Measurements from ENCODE around the gene NEGR1.

Gene NEGR1

GRCh38 chr1:72023063-72023930, 259.0 kb downstream of the NEGR1 start:
- DNase-seq: peak; percentile 7

DNA sequence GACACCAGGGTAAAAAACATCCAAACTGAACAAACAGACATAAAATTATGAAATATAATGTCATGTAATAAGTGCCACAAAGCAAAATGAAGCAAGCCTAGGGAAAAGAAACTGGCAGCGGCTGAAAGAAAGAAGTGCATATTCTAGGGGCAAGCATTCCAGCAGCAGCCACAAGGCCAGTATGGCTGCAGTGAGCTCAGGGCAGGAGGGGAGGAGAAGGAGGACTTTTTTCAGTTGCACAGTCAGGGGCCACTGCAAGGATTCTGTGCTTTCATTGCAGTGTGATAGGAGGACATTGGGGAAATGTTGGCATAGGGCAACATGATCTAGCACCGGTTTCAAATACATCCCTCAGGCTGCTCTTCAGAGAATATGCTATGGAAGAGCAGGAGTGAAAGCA, 263.8 kb downstream of the NEGR1 start:
- no peak for DNase-seq

GRCh38 chr1:72015006-72015405, 267.3 kb downstream of the NEGR1 start:
- DNase-seq: no peak

DNA sequence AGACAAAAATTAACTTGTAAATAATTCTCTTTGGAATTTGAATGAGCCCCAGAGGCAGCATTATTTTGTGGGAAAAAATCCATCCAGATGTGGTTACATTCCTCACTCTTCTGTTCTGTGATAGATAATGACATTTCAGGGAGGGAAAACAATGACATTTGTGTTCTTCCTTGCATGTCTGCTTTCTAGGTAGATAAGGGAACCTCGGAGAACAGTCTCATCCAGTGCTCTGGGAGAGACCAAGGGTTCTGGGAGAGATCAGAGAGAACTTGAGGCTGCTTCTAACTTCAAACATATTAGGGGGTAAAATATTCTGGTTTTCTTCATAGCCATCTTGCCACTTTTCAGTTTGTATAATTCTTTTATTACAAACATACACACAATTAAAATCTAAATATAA, 269.2 kb downstream of the NEGR1 start:
- DNase-seq: no peak

GRCh38 chr1:72011721-72012120, 270.6 kb downstream of the NEGR1 start:
- no peak for DNase-seq

- DNase-seq: peak; percentile 48
These were observed 272.3 kb downstream of the NEGR1 start for GRCh38 chr1:72010094-72010431.

- peak; percentile 28 for DNase-seq
These were observed 272.9 kb downstream of the NEGR1 start for GRCh38 chr1:72009173-72010093.

DNA sequence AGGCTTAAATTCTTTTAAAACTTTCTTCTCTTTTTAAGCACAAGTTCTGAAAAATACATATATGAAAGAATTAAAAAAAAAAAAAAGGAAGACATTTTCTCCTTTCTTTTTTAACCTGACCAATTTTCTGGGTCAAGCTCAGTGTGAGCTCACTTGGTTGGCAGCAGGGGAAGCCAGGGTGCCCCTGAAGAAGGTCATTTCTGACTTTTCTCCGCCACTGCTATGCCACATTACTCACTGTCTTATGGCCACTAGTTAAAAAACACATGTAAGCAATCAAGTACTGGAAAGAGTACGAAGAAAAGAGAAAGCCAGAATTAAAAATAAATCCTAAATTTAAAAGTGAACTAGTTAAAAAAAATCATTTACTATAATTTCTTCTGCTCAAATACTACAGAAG, 275.0 kb downstream of the NEGR1 start:
- DNase-seq: no peak

- DNase-seq: no peak
These were observed 276.2 kb downstream of the NEGR1 start for GRCh38 chr1:72006092-72006491.

DNA sequence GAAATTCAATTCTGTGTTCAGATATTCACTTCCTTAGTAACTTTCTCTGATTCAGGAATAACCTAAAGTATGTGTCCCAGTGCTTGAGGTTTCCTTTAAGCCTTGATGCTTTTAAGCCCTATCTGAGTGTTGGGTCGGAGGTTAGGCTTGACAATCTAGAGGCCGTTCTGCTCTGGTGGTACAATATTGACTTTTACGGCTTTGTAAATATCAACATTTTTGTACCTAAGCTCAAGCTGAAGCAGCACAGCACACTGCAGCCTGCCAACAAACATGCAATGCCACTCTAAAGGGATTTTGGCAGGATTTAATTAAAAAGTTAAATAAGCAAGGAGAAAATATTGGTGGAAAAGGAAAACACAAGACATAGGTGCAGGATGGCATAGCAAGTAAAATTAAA, 279.2 kb downstream of the NEGR1 start:
- DNase-seq: peak; percentile 70

DNA sequence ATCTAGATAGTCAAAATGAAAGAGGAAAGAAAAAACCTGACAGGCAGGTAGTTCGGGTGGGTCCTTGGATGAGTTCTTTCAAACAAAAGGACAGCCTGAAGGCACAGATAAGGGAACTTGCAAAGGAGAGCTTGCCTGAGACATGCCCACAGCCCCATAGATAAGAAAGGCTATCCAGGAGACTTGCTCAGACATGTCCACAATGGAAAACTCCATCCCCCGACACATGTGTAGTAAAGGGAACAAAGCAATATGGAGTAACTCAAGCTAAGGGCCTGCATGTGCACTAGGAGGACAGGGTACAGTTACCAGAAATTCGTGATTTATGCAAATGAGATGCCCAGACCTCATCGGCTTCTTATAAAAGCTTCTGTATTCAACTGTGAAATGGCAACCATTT, 281.5 kb downstream of the NEGR1 start:
- peak; percentile 61 for DNase-seq

DNA sequence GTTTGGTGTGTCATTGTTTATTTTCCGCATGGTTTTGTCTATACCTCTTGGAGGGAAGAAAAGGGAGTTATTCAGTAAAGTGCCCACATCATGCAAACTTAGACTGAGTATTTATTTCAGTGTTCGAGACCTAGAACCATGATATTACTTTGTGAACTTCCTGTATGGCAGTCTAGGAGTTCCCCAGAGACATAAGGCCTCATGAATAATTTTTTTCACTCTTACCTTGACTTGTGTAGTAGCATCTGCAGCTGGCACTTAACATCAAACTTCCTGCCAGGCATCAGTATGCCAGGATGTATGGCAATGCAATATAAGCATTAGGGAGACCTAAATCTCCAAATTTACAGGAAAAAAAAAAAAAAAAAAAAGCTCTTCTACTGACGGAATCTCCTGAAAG, 287.7 kb downstream of the NEGR1 start:
- no peak for DNase-seq

DNA sequence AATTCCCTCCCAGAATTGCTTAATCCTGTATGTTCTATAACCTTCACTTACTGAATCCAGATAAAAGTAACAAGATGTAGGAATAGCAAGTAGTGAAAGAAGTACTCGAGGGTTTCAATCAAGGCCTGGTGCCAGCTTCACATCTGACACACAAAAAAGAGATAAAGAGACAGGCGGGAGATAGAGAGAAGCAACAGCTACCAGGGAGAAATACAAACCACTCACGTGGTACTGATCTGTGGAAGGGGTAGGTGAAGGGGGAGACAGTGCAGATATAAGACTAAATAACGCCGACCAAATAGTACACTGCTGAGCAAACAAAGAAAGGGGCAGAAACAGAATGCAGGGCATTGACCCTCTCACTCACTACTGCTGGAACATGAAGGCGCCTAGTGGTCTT, 295.2 kb downstream of the NEGR1 start:
- no peak for DNase-seq

GRCh38 chr1:71986160-71986559, 296.2 kb downstream of the NEGR1 start:
- no peak for DNase-seq

DNA sequence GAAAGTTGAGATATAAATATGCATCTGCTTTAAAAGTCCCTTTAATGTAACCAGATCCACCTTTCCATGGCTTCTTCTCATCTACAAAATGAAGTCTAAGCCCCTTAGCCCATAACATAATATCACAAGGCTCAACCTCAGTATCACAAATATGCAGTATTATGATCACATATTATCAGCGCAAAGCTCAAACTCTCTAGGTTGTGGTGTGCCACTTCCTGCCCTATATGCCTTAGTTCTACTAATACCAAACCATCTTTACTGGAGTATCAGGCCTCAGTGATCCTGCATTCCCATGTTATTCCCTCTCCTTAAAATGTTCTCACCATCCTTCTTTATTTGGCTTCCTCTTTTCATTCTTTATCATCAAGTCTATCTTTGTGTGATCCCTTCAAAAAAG, 301.8 kb downstream of the NEGR1 start:
- DNase-seq: no peak

GRCh38 chr1:71979882-71980281, 302.5 kb downstream of the NEGR1 start:
- no peak for DNase-seq

DNA sequence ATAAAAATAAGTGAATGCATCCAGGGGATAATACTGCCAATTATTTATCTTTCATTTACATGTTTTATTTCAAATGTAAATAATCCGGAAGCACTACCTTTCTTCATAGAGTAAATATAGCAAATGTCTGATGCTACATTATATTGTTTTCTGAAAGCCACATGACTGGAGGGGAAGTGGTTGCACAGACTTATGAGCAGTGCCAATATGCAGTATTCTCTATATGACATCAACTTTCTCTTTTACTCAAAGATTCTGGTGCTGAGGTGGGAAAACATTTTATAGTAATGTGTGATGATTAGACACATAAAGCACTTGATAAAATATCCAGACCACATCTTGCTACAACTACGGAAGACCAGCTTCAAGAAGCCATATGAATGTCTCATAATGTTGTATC, 314.7 kb downstream of the NEGR1 start:
- no peak for DNase-seq

GRCh38 chr1:71964188-71964587, 318.2 kb downstream of the NEGR1 start:
- DNase-seq: no peak

- DNase-seq: no peak
These were observed 325.6 kb downstream of the NEGR1 start for GRCh38 chr1:71956613-71957285.

- DNase-seq: no peak
These were observed 331.8 kb downstream of the NEGR1 start for GRCh38 chr1:71950579-71950978.

DNA sequence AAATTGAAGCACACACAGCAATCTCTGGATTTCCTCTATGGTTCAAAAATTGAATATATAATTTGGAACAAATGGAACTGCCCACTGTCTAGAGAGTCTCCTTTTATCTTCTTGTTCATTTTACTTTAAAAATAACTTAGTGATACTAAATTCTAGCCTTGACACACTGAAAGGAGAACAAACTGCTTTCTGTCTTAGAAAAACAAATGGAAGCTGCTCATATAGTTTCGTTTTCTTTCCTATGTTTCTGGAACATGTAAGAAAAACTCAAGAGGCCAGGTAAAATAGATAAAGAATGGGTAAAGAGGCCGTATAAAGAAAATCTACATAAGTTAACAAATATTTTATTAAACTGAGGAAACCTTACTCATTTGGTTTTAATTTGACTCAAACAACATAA, 332.7 kb downstream of the NEGR1 start:
- no peak for DNase-seq

DNA sequence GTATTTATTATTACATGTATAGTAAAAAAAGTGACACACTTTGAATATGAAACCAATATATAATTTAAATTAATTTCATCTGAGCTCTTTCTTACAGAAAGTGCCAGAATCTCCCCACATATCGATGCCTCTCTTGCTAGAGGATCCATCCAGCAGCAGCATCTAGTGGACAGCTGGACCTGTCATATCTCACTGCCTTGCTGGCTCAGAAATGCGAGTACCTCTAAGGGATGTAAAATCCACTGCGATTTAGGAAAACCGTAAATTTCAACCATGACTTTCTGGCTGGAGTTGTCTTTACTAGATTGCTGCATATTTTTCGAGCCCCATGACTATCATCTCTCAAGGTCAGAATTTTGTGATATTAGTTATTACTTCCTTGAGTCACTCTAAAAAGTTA, 333.8 kb downstream of the NEGR1 start:
- no peak for DNase-seq

GRCh38 chr1:71944006-71944405, 338.3 kb downstream of the NEGR1 start:
- peak; percentile 2 for DNase-seq

GRCh38 chr1:71940261-71940660, 342.1 kb downstream of the NEGR1 start:
- DNase-seq: no peak
